ENCODE measurements around the gene RANBP3.
"Not testable (repeated sequence)": the region's sequence is repeated elsewhere in the genome, so short reads cannot be mapped to it uniquely, and the experiment has no call there.

RANBP3 gene

GRCh38 chr19:6017576-6017975 is 39.6 kb upstream of the RANBP3 start:
- DNase-seq (ENCODE audit: low read depth): no peak
- H3K9me3 ChIP-seq (ENCODE audit: control insufficient read depth, low read length): no peaks in the 10 kb centered on the region
- H3K36me3 ChIP-seq (ENCODE audit: control insufficient read depth, insufficient read depth, low read length, severe bottlenecking): no peaks in the 10 kb centered on the region
- no peaks in the 10 kb centered on the region for H3K27me3 ChIP-seq (replicated peaks; ENCODE audit: control insufficient read depth, insufficient read depth, low read length)
- H3K9ac ChIP-seq (ENCODE audit: low read length): no peak overlapping the region
- peaks cover 5% of the 10 kb centered on the region for H3K4me1 ChIP-seq (ENCODE audit: control insufficient read depth, insufficient read depth, low read length)
- no peak overlapping the region for H3K4me3 ChIP-seq (ENCODE audit: low read length)

- no peaks in the 10 kb centered on the region for H3K27me3 ChIP-seq (replicated peaks; ENCODE audit: control insufficient read depth, insufficient read depth, low read length)
- no peak for DNase-seq (ENCODE audit: low read depth)
- peaks cover 6% of the 10 kb centered on the region for H3K36me3 ChIP-seq (ENCODE audit: control insufficient read depth, insufficient read depth, low read length, severe bottlenecking)
- H3K4me3 ChIP-seq (ENCODE audit: low read length): no peak overlapping the region
- no peaks in the 10 kb centered on the region for H3K4me1 ChIP-seq (ENCODE audit: control insufficient read depth, insufficient read depth, low read length)
- H3K9ac ChIP-seq (ENCODE audit: low read length): no peak overlapping the region
- no peaks in the 10 kb centered on the region for H3K9me3 ChIP-seq (ENCODE audit: control insufficient read depth, low read length)
Measured at GRCh38 chr19:6015841-6016545, 38.1 kb upstream of the RANBP3 start.

- Histone ChIP-seq H3K4me1 (ENCODE audit: control insufficient read depth, insufficient read depth, low read length) (no peaks in the 10 kb centered on the region), H3K27me3 (replicated peaks; ENCODE audit: control insufficient read depth, insufficient read depth, low read length) (no peaks in the 10 kb centered on the region), H3K4me3 (ENCODE audit: low read length) (no peak overlapping the region), H3K9me3 (ENCODE audit: control insufficient read depth, low read length) (no peaks in the 10 kb centered on the region), H3K36me3 (ENCODE audit: control insufficient read depth, insufficient read depth, low read length, severe bottlenecking) (peaks cover 6% of the 10 kb centered on the region), H3K9ac (ENCODE audit: low read length) (no peak overlapping the region)
- no peak for DNase-seq (ENCODE audit: low read depth)
Measured at GRCh38 chr19:6014551-6015135, 36.7 kb upstream of the RANBP3 start.

- DNase-seq (ENCODE audit: low read depth): no peak
- H3K9me3 ChIP-seq (ENCODE audit: control insufficient read depth, low read length): no peaks in the 10 kb centered on the region
- H3K36me3 ChIP-seq (ENCODE audit: control insufficient read depth, insufficient read depth, low read length, severe bottlenecking): peaks cover 6% of the 10 kb centered on the region
- H3K9ac ChIP-seq (ENCODE audit: low read length): no peak overlapping the region
- H3K4me1 ChIP-seq (ENCODE audit: control insufficient read depth, insufficient read depth, low read length): no peaks in the 10 kb centered on the region
- no peak overlapping the region for H3K4me3 ChIP-seq (ENCODE audit: low read length)
- no peaks in the 10 kb centered on the region for H3K27me3 ChIP-seq (replicated peaks; ENCODE audit: control insufficient read depth, insufficient read depth, low read length)
Measured at GRCh38 chr19:6012426-6013170, 34.7 kb upstream of the RANBP3 start.

- Histone ChIP-seq H3K9me3 (ENCODE audit: control insufficient read depth, low read length) (no peaks in the 10 kb centered on the region), H3K36me3 (ENCODE audit: control insufficient read depth, insufficient read depth, low read length, severe bottlenecking) (peaks cover 12% of the 10 kb centered on the region)
Measured at GRCh38 chr19:6011794-6012193, 33.9 kb upstream of the RANBP3 start.

GRCh38 chr19:6011206-6011605 is 33.3 kb upstream of the RANBP3 start:
- no peaks in the 10 kb centered on the region for H3K9me3 ChIP-seq (ENCODE audit: control insufficient read depth, low read length)

More at GRCh38 chr19:6011794-6012193, 33.9 kb upstream of the RANBP3 start:
- no peaks in the 10 kb centered on the region for H3K4me1 ChIP-seq (ENCODE audit: control insufficient read depth, insufficient read depth, low read length)
- no peak for DNase-seq (ENCODE audit: low read depth)
- H3K9ac ChIP-seq (ENCODE audit: low read length): no peak overlapping the region
- no peaks in the 10 kb centered on the region for H3K27me3 ChIP-seq (replicated peaks; ENCODE audit: control insufficient read depth, insufficient read depth, low read length)
- no peak overlapping the region for H3K4me3 ChIP-seq (ENCODE audit: low read length)

GRCh38 chr19:6010107-6010506 is 32.2 kb upstream of the RANBP3 start:
- Histone ChIP-seq H3K27me3 (replicated peaks; ENCODE audit: control insufficient read depth, insufficient read depth, low read length) (no peaks in the 10 kb centered on the region), H3K9me3 (ENCODE audit: control insufficient read depth, low read length) (no peaks in the 10 kb centered on the region), H3K4me3 (ENCODE audit: low read length) (no peak overlapping the region), H3K4me1 (ENCODE audit: control insufficient read depth, insufficient read depth, low read length) (no peaks in the 10 kb centered on the region), H3K9ac (ENCODE audit: low read length) (no peak overlapping the region), H3K36me3 (ENCODE audit: control insufficient read depth, insufficient read depth, low read length, severe bottlenecking) (peaks cover 17% of the 10 kb centered on the region)
- DNase-seq (ENCODE audit: low read depth): no peak

More at GRCh38 chr19:6011206-6011605, 33.3 kb upstream of the RANBP3 start:
- H3K4me3 ChIP-seq (ENCODE audit: low read length): no peak overlapping the region
- no peaks in the 10 kb centered on the region for H3K27me3 ChIP-seq (replicated peaks; ENCODE audit: control insufficient read depth, insufficient read depth, low read length)
- no peak overlapping the region for H3K9ac ChIP-seq (ENCODE audit: low read length)
- DNase-seq (ENCODE audit: low read depth): no peak
- peaks cover 12% of the 10 kb centered on the region for H3K36me3 ChIP-seq (ENCODE audit: control insufficient read depth, insufficient read depth, low read length, severe bottlenecking)
- no peaks in the 10 kb centered on the region for H3K4me1 ChIP-seq (ENCODE audit: control insufficient read depth, insufficient read depth, low read length)

GRCh38 chr19:6007866-6008265 is 29.9 kb upstream of the RANBP3 start:
- Histone ChIP-seq H3K4me3 (ENCODE audit: low read length) (no peak overlapping the region), H3K9ac (ENCODE audit: low read length) (no peak overlapping the region), H3K9me3 (ENCODE audit: control insufficient read depth, low read length) (no peaks in the 10 kb centered on the region), H3K36me3 (ENCODE audit: control insufficient read depth, insufficient read depth, low read length, severe bottlenecking) (peaks cover 25% of the 10 kb centered on the region), H3K27me3 (replicated peaks; ENCODE audit: control insufficient read depth, insufficient read depth, low read length) (no peaks in the 10 kb centered on the region), H3K4me1 (ENCODE audit: control insufficient read depth, insufficient read depth, low read length) (no peaks in the 10 kb centered on the region)
- DNase-seq (ENCODE audit: low read depth): no peak

- no peaks in the 10 kb centered on the region for H3K9me3 ChIP-seq (ENCODE audit: control insufficient read depth, low read length)
- no peak for DNase-seq (ENCODE audit: low read depth)
- H3K4me3 ChIP-seq (ENCODE audit: low read length): no peak overlapping the region
- H3K36me3 ChIP-seq (ENCODE audit: control insufficient read depth, insufficient read depth, low read length, severe bottlenecking): peaks cover 35% of the 10 kb centered on the region
- H3K4me1 ChIP-seq (ENCODE audit: control insufficient read depth, insufficient read depth, low read length): no peaks in the 10 kb centered on the region
- no peaks in the 10 kb centered on the region for H3K27me3 ChIP-seq (replicated peaks; ENCODE audit: control insufficient read depth, insufficient read depth, low read length)
- H3K9ac ChIP-seq (ENCODE audit: low read length): no peak overlapping the region
Measured at GRCh38 chr19:6006896-6007295, 29.0 kb upstream of the RANBP3 start.

- H3K36me3 ChIP-seq (ENCODE audit: control insufficient read depth, insufficient read depth, low read length, severe bottlenecking): peaks cover 35% of the 10 kb centered on the region
- not testable (repeated sequence) for H3K4me1 ChIP-seq (ENCODE audit: control insufficient read depth, insufficient read depth, low read length); DNase-seq (ENCODE audit: low read depth); H3K9ac ChIP-seq (ENCODE audit: low read length); H3K27me3 ChIP-seq (replicated peaks; ENCODE audit: control insufficient read depth, insufficient read depth, low read length); H3K9me3 ChIP-seq (ENCODE audit: control insufficient read depth, low read length); H3K4me3 ChIP-seq (ENCODE audit: low read length)
Measured at GRCh38 chr19:6006070-6006446, 28.1 kb upstream of the RANBP3 start.

- no peaks in the 10 kb centered on the region for H3K9me3 ChIP-seq (ENCODE audit: control insufficient read depth, low read length)
- no peaks in the 10 kb centered on the region for H3K4me1 ChIP-seq (ENCODE audit: control insufficient read depth, insufficient read depth, low read length)
- H3K4me3 ChIP-seq (ENCODE audit: low read length): no peak overlapping the region
- H3K36me3 ChIP-seq (ENCODE audit: control insufficient read depth, insufficient read depth, low read length, severe bottlenecking): peaks cover 40% of the 10 kb centered on the region
- H3K27me3 ChIP-seq (replicated peaks; ENCODE audit: control insufficient read depth, insufficient read depth, low read length): no peaks in the 10 kb centered on the region
- DNase-seq (ENCODE audit: low read depth): no peak
- H3K9ac ChIP-seq (ENCODE audit: low read length): no peak overlapping the region
Measured at GRCh38 chr19:6005321-6006069, 27.6 kb upstream of the RANBP3 start.

Data from adipocyte (in vitro differentiated cells).